Body of pancreas (tissue), 4 donors: ENCODE data around the gene KCNJ4. TPM values are rescaled to one million over a fixed set of nuclear protein-coding genes. Genes with fewer than 3 reads are reported as not detected.

ENCODE experiments used
- ATAC-seq: fragments of 150-250 bp; one replicate; pipeline ENCODE4 v1.9.1; 2016
- DNase-seq, 4 donors: peaks; one replicate each; pipeline ENCODE4 v3.0.0-alpha.2; 2019
- H3K27ac ChIP-seq, 4 donors: fragments of 200-600 bp; sonication (generic); 1 replicate in 3 of 4; 2 replicates in 1 of 4; pipeline versions ENCODE4 v1.5.1 to v1.6.1; 2016 to 2019; ENCODE audit warnings: mild to moderate bottlenecking in 1 of 4, mixed read lengths in 1 of 4, moderate library complexity in 1 of 4
- H3K27me3 ChIP-seq, 2 donors: fragments of 200-600 bp; sonication (generic); one replicate each; pipeline ENCODE4 v1.6.0; 2016; ENCODE audit warnings: mild to moderate bottlenecking in 1 of 2
- H3K36me3 ChIP-seq, 2 donors: fragments of 200-600 bp; sonication (generic); replicated peaks in 1 of 2; 2 replicates each; pipeline ENCODE4 v1.5.1; 2016; ENCODE audit warnings: low read depth in 2 of 2; ENCODE audit not compliant: insufficient read depth in 1 of 2
- H3K4me1 ChIP-seq: fragments of 200-600 bp; sonication (generic); one replicate; pipeline ENCODE4 v1.6.0; 2016
- H3K4me3 ChIP-seq, 2 donors: fragments of 200-600 bp; sonication (generic); 1 replicate in 1 of 2; 2 replicates in 1 of 2; pipeline ENCODE4 v1.5.1; 2016 to 2019
- H3K9me3 ChIP-seq, 3 donors: fragments of 200-600 bp; sonication (generic); 1 replicate in 2 of 3; 2 replicates in 1 of 3; pipeline ENCODE4 v1.5.1; 2016
- POLR2A ChIP-seq, 3 donors: fragments of 450-650 bp; IDR thresholded peaks; one replicate each; pipeline ENCODE4 v1.6.1; 2016; ENCODE audit warnings: antibody characterized with exemption in 3 of 3, mild to moderate bottlenecking in 2 of 3
- WGBS, 2 donors: methylation state at CpG; one replicate each; pipeline ENCODE4 v1.1.5; 2017; 5-methylcytosine and 5-hydroxymethylcytosine counted together
- intact Hi-C: fragments of 100-400 bp; cut with DNase I; formaldehyde crosslinking; loops from one replicate; pipeline ENCODE4 v1.15.1; 2023
- total RNA-seq, 2 donors: library from RNA; depleted of rRNA; stranded (reverse); fragments of >200 nt; gene quantifications; one replicate each; pipeline ENCODE4 v1.1.0, GENCODE V29; 2016
- TF ChIP-seq, protein P1 (sequence below), 7 experiments: fragments of 450-650 bp in 4 of 7; fragments of 200-600 bp in 3 of 7; sonication (generic) in 3 of 7; IDR thresholded peaks; one replicate each; pipeline ENCODE4 v1.5.1; 2016 to 2019; ENCODE audit warnings: antibody characterized with exemption in 7 of 7

Gene KCNJ4
- total RNA-seq, 2 donors from 2014 or later, result not detected

GRCh38 chr22:38450234-38450797, 4.7 kb downstream of the KCNJ4 start:
- intact Hi-C loops, result no loop called here

DNA sequence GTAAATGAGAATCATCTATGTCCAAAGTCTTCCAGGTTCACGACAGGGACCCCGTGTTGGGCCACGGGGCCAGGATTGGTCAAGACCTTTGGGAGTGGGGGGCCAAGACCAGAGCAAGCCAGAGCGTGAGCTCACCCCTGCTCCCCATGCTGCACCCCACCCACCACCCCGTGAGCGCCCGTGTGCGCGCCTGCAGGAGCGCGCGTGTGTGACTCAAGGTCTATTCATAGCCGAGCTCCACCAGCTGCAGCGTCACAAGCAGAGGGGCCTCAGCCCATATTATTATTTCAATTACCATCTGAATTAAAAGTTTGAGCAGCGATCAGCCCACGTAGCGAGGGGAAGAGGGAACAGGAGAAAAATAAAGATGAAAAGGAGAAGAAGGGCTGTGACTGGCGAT, 5.2 kb downstream of the KCNJ4 start:
- Histone ChIP-seq H3K9me3 (no peaks in the 10 kb centered on the region), H3K4me3 (no peak overlapping the region), H3K4me1 (peaks cover 6% of the 10 kb centered on the region), H3K36me3 (no peaks in the 10 kb centered on the region), H3K27me3 (peaks cover 0 to 6% of the 10 kb centered on the region in 2 donors), H3K27ac (no peak overlapping the region)
- WGBS, 2 donors, result 73 to 78% methylated on average over 15 to 18 of the region's 18 CpGs
- intact Hi-C loops, result no loop called here
- TF ChIP-seq, protein P1, sequence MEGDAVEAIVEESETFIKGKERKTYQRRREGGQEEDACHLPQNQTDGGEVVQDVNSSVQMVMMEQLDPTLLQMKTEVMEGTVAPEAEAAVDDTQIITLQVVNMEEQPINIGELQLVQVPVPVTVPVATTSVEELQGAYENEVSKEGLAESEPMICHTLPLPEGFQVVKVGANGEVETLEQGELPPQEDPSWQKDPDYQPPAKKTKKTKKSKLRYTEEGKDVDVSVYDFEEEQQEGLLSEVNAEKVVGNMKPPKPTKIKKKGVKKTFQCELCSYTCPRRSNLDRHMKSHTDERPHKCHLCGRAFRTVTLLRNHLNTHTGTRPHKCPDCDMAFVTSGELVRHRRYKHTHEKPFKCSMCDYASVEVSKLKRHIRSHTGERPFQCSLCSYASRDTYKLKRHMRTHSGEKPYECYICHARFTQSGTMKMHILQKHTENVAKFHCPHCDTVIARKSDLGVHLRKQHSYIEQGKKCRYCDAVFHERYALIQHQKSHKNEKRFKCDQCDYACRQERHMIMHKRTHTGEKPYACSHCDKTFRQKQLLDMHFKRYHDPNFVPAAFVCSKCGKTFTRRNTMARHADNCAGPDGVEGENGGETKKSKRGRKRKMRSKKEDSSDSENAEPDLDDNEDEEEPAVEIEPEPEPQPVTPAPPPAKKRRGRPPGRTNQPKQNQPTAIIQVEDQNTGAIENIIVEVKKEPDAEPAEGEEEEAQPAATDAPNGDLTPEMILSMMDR (IDR thresholded peaks at IDR 0.05), result no peak
- no peak for TF ChIP-seq POLR2A (IDR thresholded peaks at IDR 0.05)
- DNase-seq (no peak), ATAC-seq (no peak)

More at GRCh38 chr22:38450234-38450797, 4.7 kb downstream of the KCNJ4 start:
- Histone ChIP-seq H3K27ac (no peak overlapping the region), H3K9me3 (no peaks in the 10 kb centered on the region), H3K36me3 (no peaks in the 10 kb centered on the region), H3K4me1 (peaks cover 8% of the 10 kb centered on the region), H3K4me3 (no peak overlapping the region), H3K27me3 (peaks cover 0 to 9% of the 10 kb centered on the region in 2 donors)
- DNase-seq (no peak), ATAC-seq (no peak)
- TF ChIP-seq, protein P1 (IDR thresholded peaks at IDR 0.05), result no peak
- TF ChIP-seq POLR2A (IDR thresholded peaks at IDR 0.05), result no peak
- 64 to 67% methylated on average over 10 to 11 of the region's 11 CpGs for WGBS, 2 donors

DNA sequence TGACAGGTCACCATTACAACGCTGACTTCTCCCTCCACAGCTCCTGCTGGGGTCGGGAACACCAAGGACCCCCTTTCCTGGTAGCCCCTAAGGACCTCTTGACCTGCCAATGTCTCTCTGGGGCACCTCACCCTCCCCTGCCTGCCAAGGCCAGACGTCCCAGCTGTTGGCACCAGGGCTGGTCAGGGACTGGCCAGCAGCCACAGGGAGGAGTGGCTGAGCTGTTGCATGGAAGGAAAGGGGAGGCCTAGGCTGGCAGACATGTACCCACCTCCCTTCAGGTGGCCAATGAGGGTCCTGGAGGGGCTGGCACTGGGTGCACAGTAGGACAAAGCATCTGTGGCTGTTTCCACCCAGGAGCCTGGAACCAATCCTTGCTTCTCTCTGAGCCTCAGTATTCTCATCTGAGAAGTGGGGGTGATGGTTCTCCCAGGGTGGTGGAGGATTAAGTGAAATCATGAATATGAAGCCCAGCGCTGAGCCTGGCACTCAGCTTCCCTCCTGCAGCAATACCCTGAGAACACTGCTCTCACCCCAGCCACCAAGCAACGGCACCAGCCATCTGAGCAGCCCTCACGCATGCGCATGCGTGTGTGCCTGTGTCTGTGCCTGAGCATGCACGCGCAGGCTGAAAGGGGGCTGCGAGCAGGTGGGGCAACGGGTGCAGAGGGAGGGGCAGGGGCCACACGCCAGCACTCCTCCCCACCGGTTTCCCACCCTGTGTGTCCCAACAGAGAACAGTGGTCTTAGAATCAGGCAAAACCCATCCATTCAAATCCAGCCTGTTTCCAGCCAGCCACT, 5.9 kb downstream of the KCNJ4 start:
- Histone ChIP-seq H3K4me3 (no peak overlapping the region), H3K27me3 (no peaks in the 10 kb centered on the region), H3K9me3 (no peaks in the 10 kb centered on the region), H3K36me3 (no peaks in the 10 kb centered on the region), H3K4me1 (no peaks in the 10 kb centered on the region), H3K27ac (no peak overlapping the region)
- intact Hi-C loops, result no loop called here
- no peak for ATAC-seq
- 70 to 74% methylated on average over 7 to 14 of the region's 14 CpGs for WGBS, 2 donors
- TF ChIP-seq POLR2A (IDR thresholded peaks at IDR 0.05), result no peak
- TF ChIP-seq, protein P1 (IDR thresholded peaks at IDR 0.05), result no peak
- no peak for DNase-seq

- no peak overlapping the region for H3K27ac ChIP-seq
These were observed 8.9 kb downstream of the KCNJ4 start for GRCh38 chr22:38446018-38446601.

More at GRCh38 chr22:38446018-38446601, 8.9 kb downstream of the KCNJ4 start:
- ATAC-seq (no peak), DNase-seq (no peak)
- Histone ChIP-seq H3K4me3 (no peak overlapping the region), H3K36me3 (no peaks in the 10 kb centered on the region), H3K4me1 (no peaks in the 10 kb centered on the region), H3K27me3 (no peaks in the 10 kb centered on the region), H3K9me3 (no peaks in the 10 kb centered on the region)
- 63 to 65% methylated on average over 2 to 9 of the region's 9 CpGs for WGBS, 2 donors
- intact Hi-C loops, result no loop called here
- TF ChIP-seq, protein P1 (IDR thresholded peaks at IDR 0.05), result no peak
- no peak for TF ChIP-seq POLR2A (IDR thresholded peaks at IDR 0.05)
